Mesenteric fat pad (tissue), 1 donor: ENCODE results near the gene C11orf68. TPM values are rescaled to one million over a fixed set of nuclear protein-coding genes. Genes with fewer than 3 reads are reported as not detected.
A peak's percentile ranks its signal among the peaks of the same experiment; 100 is the strongest.

Experiments used
- DNase-seq: peaks from one replicate; pipeline ENCODE4 v3.0.0-alpha.2; 2020; ENCODE audit warnings: low spot score
- total RNA-seq: library from RNA; stranded (reverse); fragmentation: NEBNext Ultra II Directional; extraction: Animal tissue kit (Norgen Biotek cat#: 25700); gene quantifications from one replicate; pipeline ENCODE4 v1.2.1, GENCODE V29; 2021
- donor health status: DM: yes; HTN: yes; CAD: no.

Gene C11orf68
- total RNA-seq, 1 donor from 2014 or later: 33.4 TPM

GRCh38 chr11:65891219-65892136 lies 27.4 kb downstream of the C11orf68 start:
- no peak for DNase-seq

GRCh38 chr11:65890324-65891218 lies 28.3 kb downstream of the C11orf68 start, which contains the start of gene CCDC85B:
Gene CCDC85B (plus strand): TSS chr11:65890673. CDS start chr11:65890784, 111 bp downstream.
- peak; percentile 100 for DNase-seq

GRCh38 chr11:65888163-65888814 lies 30.6 kb downstream of the C11orf68 start, which contains the start of gene FIBP:
Gene FIBP (minus strand): TSS chr11:65888471. CDS start chr11:65888418, 53 bp downstream.
- DNase-seq: peak; percentile 99

- no peak for DNase-seq
Measured at GRCh38 chr11:65887723-65888162, 31.1 kb downstream of the C11orf68 start.

- DNase-seq: no peak
Measured at GRCh38 chr11:65886826-65887722, 31.8 kb downstream of the C11orf68 start.

GRCh38 chr11:65885808-65886536 lies 32.9 kb downstream of the C11orf68 start:
- no peak for DNase-seq

GRCh38 chr11:65885231-65885630 lies 33.6 kb downstream of the C11orf68 start:
- no peak for DNase-seq

GRCh38 chr11:65884716-65885092 lies 34.2 kb downstream of the C11orf68 start:
- no peak for DNase-seq

GRCh38 chr11:65883786-65884715 lies 34.8 kb downstream of the C11orf68 start:
- DNase-seq: no peak

- no peak for DNase-seq
Measured at GRCh38 chr11:65883058-65883761, 35.7 kb downstream of the C11orf68 start.

GRCh38 chr11:65882120-65883057 lies 36.5 kb downstream of the C11orf68 start:
- DNase-seq: no peak

- no peak for DNase-seq
Measured at GRCh38 chr11:65880844-65881421, 37.9 kb downstream of the C11orf68 start.

- no peak for DNase-seq
Measured at GRCh38 chr11:65880027-65880426, 38.8 kb downstream of the C11orf68 start.

- DNase-seq: no peak
Measured at GRCh38 chr11:65879617-65880016, 39.2 kb downstream of the C11orf68 start, which contains the start of gene CTSW. Gene CTSW (plus strand): TSS chr11:65879837. CDS start chr11:65879855, 18 bp downstream.

GRCh38 chr11:65873318-65874156 lies 45.3 kb downstream of the C11orf68 start:
- peak; percentile 98 for DNase-seq
